Measurements from ENCODE around the gene G6PD. TPM values are rescaled to one million over a fixed set of nuclear protein-coding genes. Genes with fewer than 3 reads are reported as not detected.

The G6PD gene
- total and polyA plus RNA-seq, 2 of the 4 experiments (the other 2 are of a cell fraction): 77.1 to 213 TPM

DNA sequence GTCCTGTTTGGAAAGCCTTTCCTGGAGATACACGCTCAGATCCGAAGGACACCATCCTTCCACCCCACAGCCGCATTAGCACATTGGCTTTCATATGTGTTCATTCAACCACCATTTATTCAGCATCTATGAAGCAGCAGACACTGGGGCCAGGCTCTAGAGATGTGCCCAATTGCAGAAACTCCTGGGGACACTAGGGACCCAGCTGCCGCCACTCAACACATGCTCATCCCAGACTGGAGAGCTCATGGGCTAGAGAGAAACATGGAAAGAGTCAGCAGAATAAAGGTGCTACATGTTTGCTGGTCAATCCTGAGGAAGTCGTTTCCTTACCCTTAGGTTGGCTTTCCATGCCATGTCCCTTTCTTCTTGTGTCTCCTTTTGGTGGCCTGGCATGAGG lies 45.9 kb upstream of the G6PD start:
- dilution Hi-C loops (cut with HindIII; ENCODE audit: low sequenced_read_pairs, unreplicated experiment) (no loop called here), in situ Hi-C loops (cut with MboI; ENCODE audit: low sequenced_read_pairs) (loop anchor here (25.0 kb wide), 1 partner anchor 145 kb away; no protein-coding TSS in a partner anchor), intact Hi-C loops (cut with micrococcal nuclease) (no loop called here)
- H2AK5ac ChIP-seq (ENCODE audit: low read depth, low read length): no peak overlapping the region
- H2AK9ac ChIP-seq (replicated peaks; ENCODE audit: low read depth, low read length, poor library complexity): no peak overlapping the region
- H3K56ac ChIP-seq (ENCODE audit: extremely low read depth, insufficient read depth, low read length): no peak overlapping the region
- no peak overlapping the region for H2BK15ac ChIP-seq (ENCODE audit: low read depth, low read length)
- H3K9me1 ChIP-seq (ENCODE audit: insufficient read depth, low read length): no peaks in the 10 kb centered on the region
- H2AFZ ChIP-seq (replicated peaks; ENCODE audit: low read length, poor library complexity): no peak overlapping the region
- no peak overlapping the region for H3K4ac ChIP-seq (ENCODE audit: low read depth, low read length)
- no peak overlapping the region for H3K27ac ChIP-seq (ENCODE audit: insufficient read depth, low read length)
- no peaks in the 10 kb centered on the region for H3K79me1 ChIP-seq (ENCODE audit: low read depth in 1 of 2, low read length in 2 of 2)
- H3K18ac ChIP-seq (ENCODE audit: low read depth, low read length): no peak overlapping the region
- H2BK120ac ChIP-seq (ENCODE audit: low read depth, low read length): no peak overlapping the region
- no peak overlapping the region for H4K5ac ChIP-seq (ENCODE audit: low read depth, low read length)
- no peak for TF ChIP-seq SMC3 (IDR thresholded peaks at IDR 0.05; ENCODE audit: low read depth, low read length)
- TF ChIP-seq, protein P1, sequence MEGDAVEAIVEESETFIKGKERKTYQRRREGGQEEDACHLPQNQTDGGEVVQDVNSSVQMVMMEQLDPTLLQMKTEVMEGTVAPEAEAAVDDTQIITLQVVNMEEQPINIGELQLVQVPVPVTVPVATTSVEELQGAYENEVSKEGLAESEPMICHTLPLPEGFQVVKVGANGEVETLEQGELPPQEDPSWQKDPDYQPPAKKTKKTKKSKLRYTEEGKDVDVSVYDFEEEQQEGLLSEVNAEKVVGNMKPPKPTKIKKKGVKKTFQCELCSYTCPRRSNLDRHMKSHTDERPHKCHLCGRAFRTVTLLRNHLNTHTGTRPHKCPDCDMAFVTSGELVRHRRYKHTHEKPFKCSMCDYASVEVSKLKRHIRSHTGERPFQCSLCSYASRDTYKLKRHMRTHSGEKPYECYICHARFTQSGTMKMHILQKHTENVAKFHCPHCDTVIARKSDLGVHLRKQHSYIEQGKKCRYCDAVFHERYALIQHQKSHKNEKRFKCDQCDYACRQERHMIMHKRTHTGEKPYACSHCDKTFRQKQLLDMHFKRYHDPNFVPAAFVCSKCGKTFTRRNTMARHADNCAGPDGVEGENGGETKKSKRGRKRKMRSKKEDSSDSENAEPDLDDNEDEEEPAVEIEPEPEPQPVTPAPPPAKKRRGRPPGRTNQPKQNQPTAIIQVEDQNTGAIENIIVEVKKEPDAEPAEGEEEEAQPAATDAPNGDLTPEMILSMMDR (conservative IDR thresholded peaks at IDR 0.05; ENCODE audit: low read depth, low read length): no peak
- no peak for TF ChIP-seq RFX5 (IDR thresholded peaks at IDR 0.05; ENCODE audit: low read depth, low read length)
- TF ChIP-seq, protein P2, sequence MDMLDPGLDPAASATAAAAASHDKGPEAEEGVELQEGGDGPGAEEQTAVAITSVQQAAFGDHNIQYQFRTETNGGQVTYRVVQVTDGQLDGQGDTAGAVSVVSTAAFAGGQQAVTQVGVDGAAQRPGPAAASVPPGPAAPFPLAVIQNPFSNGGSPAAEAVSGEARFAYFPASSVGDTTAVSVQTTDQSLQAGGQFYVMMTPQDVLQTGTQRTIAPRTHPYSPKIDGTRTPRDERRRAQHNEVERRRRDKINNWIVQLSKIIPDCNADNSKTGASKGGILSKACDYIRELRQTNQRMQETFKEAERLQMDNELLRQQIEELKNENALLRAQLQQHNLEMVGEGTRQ (IDR thresholded peaks at IDR 0.05; ENCODE audit: low read depth, low read length): no peak
- TF ChIP-seq CHD1 (IDR thresholded peaks at IDR 0.05; ENCODE audit: low read depth, low read length): no peak
- TF ChIP-seq FOS (IDR thresholded peaks at IDR 0.05; ENCODE audit: low read depth, low read length): no peak
- TF ChIP-seq POLR2A (IDR thresholded peaks at IDR 0.05; ENCODE audit: low read depth, low read length): no peak
- no peak for TF ChIP-seq MAFK (IDR thresholded peaks at IDR 0.05; ENCODE audit: low read depth, low read length)
- TF ChIP-seq MXI1 (IDR thresholded peaks at IDR 0.05; ENCODE audit: borderline replicate concordance, low read depth, low read length): no peak
- no peak for TF ChIP-seq NFE2L2 (IDR thresholded peaks at IDR 0.05; ENCODE audit: low read depth, low read length)
- no peak for TF ChIP-seq CEBPB (IDR thresholded peaks at IDR 0.05; ENCODE audit: low read depth, low read length)
- no peak for TF ChIP-seq BHLHE40 (IDR thresholded peaks at IDR 0.05; ENCODE audit: low read depth, low read length)
- TF ChIP-seq RAD21 (IDR thresholded peaks at IDR 0.05; ENCODE audit: low read length): no peak
- TF ChIP-seq, protein P3, sequence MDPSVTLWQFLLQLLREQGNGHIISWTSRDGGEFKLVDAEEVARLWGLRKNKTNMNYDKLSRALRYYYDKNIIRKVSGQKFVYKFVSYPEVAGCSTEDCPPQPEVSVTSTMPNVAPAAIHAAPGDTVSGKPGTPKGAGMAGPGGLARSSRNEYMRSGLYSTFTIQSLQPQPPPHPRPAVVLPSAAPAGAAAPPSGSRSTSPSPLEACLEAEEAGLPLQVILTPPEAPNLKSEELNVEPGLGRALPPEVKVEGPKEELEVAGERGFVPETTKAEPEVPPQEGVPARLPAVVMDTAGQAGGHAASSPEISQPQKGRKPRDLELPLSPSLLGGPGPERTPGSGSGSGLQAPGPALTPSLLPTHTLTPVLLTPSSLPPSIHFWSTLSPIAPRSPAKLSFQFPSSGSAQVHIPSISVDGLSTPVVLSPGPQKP (IDR thresholded peaks at IDR 0.05; ENCODE audit: borderline replicate concordance, low read depth, low read length): no peak
- no peak for TF ChIP-seq MAZ (IDR thresholded peaks at IDR 0.05; ENCODE audit: borderline replicate concordance, low read depth, low read length)
- no peak for TF ChIP-seq RCOR1 (IDR thresholded peaks at IDR 0.05; ENCODE audit: insufficient replicate concordance, low read length)
- ChIA-PET POLR2A (ENCODE audit: unreplicated experiment) (no interaction called here), CTCF (no interaction called here)
- H3K14ac ChIP-seq (replicated peaks; ENCODE audit: low read depth, low read length): no peak overlapping the region
- H3K23ac ChIP-seq (ENCODE audit: low read depth, low read length): no peak overlapping the region
- 91% methylated on average over 3 of the region's 5 CpGs; no CpG with 5 or more reads in 1 of the 2 experiments for WGBS, 2 experiments (ENCODE audit: extremely low coverage in 2 of 2, insufficient read length in 1 of 2)
- H2BK5ac ChIP-seq (ENCODE audit: low read depth, low read length, poor library complexity, severe bottlenecking): no peak overlapping the region
- DNase-seq: no peak
- H3K4me2 ChIP-seq (ENCODE audit: low read depth, low read length): no peak overlapping the region
- H3K36me3 ChIP-seq (ENCODE audit: control insufficient read depth, insufficient read depth, low read length): no peaks in the 10 kb centered on the region
- ATAC-seq (ENCODE audit: low read depth): no peak
- H3K4me1 ChIP-seq (ENCODE audit: control insufficient read depth, insufficient read depth, low read length): no peaks in the 10 kb centered on the region; the same call in 1 of the 2 replicates
- no peaks in the 10 kb centered on the region for H4K20me1 ChIP-seq (ENCODE audit: insufficient read depth, low read length)
- H2BK20ac ChIP-seq (ENCODE audit: low read depth, low read length): no peak overlapping the region
- H3K9ac ChIP-seq (ENCODE audit: low read depth, low read length): no peak overlapping the region
- no peak overlapping the region for H4K8ac ChIP-seq (ENCODE audit: low read depth in 2 of 2, low read length in 2 of 2)
- BruUV-seq (replicated peaks): no TSS peak
- peaks cover 8% of the 10 kb centered on the region; the same call in 1 of the 2 replicates for H3K9me3 ChIP-seq (ENCODE audit: control insufficient read depth, insufficient read depth, low read length)
- H3K27me3 ChIP-seq (ENCODE audit: control insufficient read depth, insufficient read depth, low read length): peaks cover 20% of the 10 kb centered on the region
- H4K91ac ChIP-seq (ENCODE audit: insufficient read depth, low read depth, low read length): no peak overlapping the region
- H3K4me3 ChIP-seq (ENCODE audit: insufficient read depth, low read depth, low read length): no peak overlapping the region
